GM12892 (cell line): ENCODE results near the gene KBTBD7.

Experiments used
- POLR2A ChIP-seq: IDR thresholded peaks from 2 replicates; pipeline ENCODE4 v1.6.1; 2011; ENCODE audit warnings: low read depth, low read length, control low read depth
- POLR2AphosphoS5 ChIP-seq: IDR thresholded peaks from 2 replicates; pipeline ENCODE4 v1.6.1; 2011; ENCODE audit warnings: low read depth, low read length, control low read depth
- TAF1 ChIP-seq: IDR thresholded peaks from 2 replicates; pipeline ENCODE4 v1.6.1; 2011; ENCODE audit warnings: low read depth, mild to moderate bottlenecking, control low read depth, low read length, borderline replicate concordance

DNA sequence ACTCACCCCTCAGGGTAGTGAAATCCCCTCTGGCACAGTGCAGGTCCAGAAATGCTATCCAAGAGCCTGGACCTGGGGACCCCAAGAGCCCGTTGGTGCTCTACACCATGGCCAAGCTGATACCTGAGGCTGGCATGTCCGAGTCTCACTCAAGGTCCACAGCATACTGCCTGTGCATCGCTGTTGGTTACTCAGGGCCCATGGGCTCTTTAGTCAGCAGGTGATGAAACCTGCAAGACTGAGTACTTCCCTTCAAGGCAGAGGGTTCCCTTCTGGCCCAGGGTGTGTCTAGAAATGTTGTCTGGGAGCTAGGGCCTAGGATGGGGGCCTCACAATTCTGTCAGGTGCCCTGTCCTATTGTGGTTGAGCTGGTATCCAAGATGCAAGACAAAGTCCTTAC lies 19.6 kb upstream of the KBTBD7 start:
- TF ChIP-seq POLR2AphosphoS5 (no peak), POLR2A (no peak), TAF1 (no peak)
